ENCODE measurements around the gene SLC66A1.

The SLC66A1 gene

DNA sequence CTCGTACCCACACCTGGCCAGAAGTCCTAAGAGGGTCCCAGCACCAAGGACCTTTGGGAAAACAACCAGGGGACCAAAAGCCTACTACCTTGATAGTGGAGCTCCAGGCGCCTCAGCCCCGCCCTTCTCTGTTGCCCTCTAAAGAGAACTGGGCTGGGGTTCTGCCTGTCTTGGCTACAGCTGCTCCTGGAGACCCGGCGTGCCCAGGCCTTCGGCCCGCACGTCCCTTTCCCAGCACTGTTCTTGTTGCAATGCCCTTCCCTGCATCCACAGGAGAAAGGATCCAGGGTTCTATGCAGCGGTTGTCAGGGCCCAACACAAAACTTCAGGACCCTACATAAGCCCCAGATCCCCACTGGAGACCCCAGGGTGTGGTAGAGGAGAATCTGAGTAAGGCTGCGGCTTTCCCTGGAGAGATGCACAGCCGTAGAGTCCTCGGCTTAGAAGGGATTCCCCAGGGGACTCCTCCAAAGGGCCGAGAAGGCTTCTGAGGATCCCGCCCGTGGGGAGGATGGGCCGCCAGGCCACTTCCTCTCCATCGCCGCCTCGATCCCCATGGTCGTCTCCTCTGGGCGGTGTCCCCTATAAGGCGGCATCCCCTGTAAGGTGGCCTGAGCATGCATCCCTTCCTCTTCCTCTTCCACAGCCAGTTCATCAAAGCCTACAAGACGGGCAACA lies 12.0 kb downstream of the SLC66A1 start:
- H3K4me3 ChIP-seq (ENCODE audit: low read depth, low read length), result no peak overlapping the region
- TF ChIP-seq, protein P1, sequence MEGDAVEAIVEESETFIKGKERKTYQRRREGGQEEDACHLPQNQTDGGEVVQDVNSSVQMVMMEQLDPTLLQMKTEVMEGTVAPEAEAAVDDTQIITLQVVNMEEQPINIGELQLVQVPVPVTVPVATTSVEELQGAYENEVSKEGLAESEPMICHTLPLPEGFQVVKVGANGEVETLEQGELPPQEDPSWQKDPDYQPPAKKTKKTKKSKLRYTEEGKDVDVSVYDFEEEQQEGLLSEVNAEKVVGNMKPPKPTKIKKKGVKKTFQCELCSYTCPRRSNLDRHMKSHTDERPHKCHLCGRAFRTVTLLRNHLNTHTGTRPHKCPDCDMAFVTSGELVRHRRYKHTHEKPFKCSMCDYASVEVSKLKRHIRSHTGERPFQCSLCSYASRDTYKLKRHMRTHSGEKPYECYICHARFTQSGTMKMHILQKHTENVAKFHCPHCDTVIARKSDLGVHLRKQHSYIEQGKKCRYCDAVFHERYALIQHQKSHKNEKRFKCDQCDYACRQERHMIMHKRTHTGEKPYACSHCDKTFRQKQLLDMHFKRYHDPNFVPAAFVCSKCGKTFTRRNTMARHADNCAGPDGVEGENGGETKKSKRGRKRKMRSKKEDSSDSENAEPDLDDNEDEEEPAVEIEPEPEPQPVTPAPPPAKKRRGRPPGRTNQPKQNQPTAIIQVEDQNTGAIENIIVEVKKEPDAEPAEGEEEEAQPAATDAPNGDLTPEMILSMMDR (conservative IDR thresholded peaks at IDR 0.05; ENCODE audit: low read depth, low read length), result no peak
- DNase-seq (ENCODE audit: low read depth), result no peak

DNA sequence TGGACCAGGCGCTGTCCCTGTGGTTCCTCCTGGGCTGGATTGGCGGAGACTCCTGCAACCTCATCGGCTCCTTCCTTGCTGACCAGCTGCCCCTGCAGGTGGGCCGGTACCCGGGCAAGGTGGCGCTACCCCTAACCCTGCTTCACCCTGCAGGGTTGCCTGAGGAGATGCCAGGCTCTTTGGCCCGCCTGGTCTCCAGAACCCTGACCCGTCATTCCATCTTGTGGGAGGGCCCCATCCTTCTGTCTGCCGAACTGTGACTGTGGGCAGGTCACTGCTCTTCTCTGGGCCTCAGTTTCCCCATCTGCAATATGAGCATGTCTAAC lies 12.5 kb downstream of the SLC66A1 start:
- no peak overlapping the region for H3K4me3 ChIP-seq (ENCODE audit: low read depth, low read length)
- TF ChIP-seq, protein P1 (conservative IDR thresholded peaks at IDR 0.05; ENCODE audit: low read depth, low read length), result no peak
- no peak for DNase-seq (ENCODE audit: low read depth)

DNA sequence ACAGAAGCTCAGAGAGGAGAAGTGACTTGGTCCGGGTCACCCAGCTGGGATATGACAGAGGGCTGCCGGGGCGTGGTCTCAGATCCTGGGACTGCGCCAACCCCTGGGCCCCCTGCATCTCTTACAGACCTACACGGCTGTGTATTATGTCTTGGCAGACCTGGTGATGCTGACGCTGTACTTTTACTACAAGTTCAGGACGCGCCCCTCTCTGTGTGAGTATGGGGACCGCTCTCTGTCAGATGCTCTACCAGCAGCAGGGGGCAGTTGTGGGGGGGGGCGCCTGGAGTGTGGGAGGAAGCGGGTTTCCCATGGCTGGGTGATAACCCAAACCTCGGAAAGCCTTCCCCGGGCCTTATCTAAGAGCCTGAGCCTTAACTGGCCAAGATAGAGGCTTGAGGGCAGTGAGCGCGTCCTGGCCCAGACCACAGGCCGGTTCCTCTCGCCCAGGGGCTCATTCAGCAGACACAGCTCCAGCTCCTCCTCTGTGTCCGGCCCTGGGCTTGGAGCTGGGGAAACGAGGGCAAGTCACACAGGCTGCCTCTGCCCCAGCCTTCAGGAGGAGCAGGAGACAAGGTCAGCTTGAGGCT lies 13.3 kb downstream of the SLC66A1 start:
- DNase-seq (ENCODE audit: low read depth), result no peak
- TF ChIP-seq, protein P1 (conservative IDR thresholded peaks at IDR 0.05; ENCODE audit: low read depth, low read length), result no peak
- H3K4me3 ChIP-seq (ENCODE audit: low read depth, low read length), result no peak overlapping the region

DNA sequence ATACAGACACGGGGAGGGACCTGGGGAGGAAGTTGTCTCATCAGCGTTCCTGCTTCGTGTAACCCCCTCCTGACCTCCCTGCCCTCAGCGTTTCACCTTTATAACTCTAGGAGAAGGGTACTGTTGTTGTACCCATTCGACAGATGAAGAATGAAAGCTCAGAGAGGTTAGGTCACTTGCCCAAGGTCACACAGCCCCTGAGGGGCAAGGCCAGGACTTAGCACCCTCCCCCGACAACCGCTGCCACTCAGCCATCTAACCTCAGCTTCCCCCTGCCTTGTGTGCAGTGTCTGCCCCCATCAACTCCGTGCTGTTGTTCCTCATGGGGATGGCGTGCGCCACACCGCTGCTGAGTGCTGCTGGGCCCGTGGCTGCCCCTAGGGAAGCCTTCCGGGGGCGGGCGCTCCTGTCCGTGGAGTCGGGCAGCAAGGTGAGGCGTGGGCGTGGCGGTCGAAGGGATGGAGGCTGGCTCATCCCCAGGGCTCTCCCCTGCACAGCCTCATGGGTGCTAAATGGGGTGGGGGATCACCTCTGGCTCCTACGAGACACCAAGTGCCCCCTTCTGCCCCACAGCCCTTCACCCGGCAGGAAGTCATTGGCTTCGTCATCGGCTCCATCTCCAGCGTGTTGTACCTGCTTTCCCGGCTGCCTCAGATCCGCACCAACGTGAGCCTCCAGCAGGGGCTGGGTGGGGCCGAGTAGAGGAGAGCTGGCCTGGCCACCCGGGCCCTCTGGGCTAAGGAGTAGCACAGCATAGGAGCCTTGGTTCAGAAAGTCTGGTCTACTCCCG lies 14.0 kb downstream of the SLC66A1 start:
- H3K4me3 ChIP-seq (ENCODE audit: low read depth, low read length), result no peak overlapping the region
- no peak for DNase-seq (ENCODE audit: low read depth)
- TF ChIP-seq, protein P1 (conservative IDR thresholded peaks at IDR 0.05; ENCODE audit: low read depth, low read length), result no peak

DNA sequence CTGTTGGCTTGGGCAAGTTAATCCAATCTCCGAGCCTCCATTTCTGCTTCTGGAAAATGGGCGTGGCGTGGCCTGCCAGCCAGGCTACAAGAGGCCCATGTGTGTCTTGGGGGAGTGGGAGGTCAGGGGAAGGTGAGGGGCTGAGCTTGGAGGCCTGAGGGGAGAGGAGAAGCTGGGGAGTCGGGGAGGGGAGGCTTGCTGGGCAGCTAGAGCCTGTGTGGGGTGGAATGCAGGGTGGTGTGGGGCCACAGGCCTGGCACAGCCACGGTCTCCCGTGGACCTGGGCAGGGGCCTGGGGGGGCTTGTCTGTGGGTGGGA lies 14.6 kb downstream of the SLC66A1 start:
- TF ChIP-seq, protein P1 (conservative IDR thresholded peaks at IDR 0.05; ENCODE audit: low read depth, low read length), result no peak
- H3K4me3 ChIP-seq (ENCODE audit: low read depth, low read length), result no peak overlapping the region

DNA sequence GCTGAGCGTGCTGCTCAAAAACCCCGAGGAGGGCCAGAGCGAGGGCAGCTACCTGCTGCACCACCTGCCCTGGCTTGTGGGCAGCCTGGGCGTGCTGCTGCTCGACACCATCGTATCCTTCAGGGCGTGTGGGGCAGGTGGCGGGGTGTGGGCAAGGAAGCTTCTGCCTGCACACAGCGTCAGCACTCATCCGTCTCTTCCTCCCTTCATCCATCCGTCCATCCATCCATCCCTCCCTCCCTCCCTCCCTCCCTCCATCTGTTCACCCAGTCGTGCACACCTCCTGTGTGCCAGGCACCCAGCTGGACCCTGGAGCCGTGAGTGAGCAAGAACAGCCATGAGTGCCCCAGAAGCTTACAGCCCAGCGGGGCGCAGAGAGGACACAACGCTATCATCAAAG lies 15.2 kb downstream of the SLC66A1 start:
- no peak for DNase-seq (ENCODE audit: low read depth)
- TF ChIP-seq, protein P1 (conservative IDR thresholded peaks at IDR 0.05; ENCODE audit: low read depth, low read length), result no peak
- H3K4me3 ChIP-seq (ENCODE audit: low read depth, low read length), result no peak overlapping the region

More for the DNA sequence above, 14.6 kb downstream of the SLC66A1 start:
- DNase-seq (ENCODE audit: low read depth), result no peak

Measured in choroid plexus epithelial cell (primary cell).